ENCODE data around the gene ROGDI. TPM values are rescaled to one million over a fixed set of nuclear protein-coding genes. Genes with fewer than 3 reads are reported as not detected.

The ROGDI gene
- total RNA-seq, 4 donors from 2014 or later, result 16.4 to 35.8 (median 31.6) TPM

GRCh38 chr16:4826980-4827379 is 24.5 kb upstream of the ROGDI start:
- peaks cover 25 to 100% (median 60%) of the 10 kb centered on the region in 3 donors for H3K36me3 ChIP-seq
- no peak overlapping the region for H3K27ac ChIP-seq
- no peak for DNase-seq
- no peaks in the 10 kb centered on the region for H3K27me3 ChIP-seq
- intact Hi-C loops (cut with DNase I), result no loop called here
- WGBS, 2 donors, result 80 to 93% methylated on average over 8 to 10 of the region's 10 CpGs
- H3K4me3 ChIP-seq, result no peak overlapping the region
- H3K4me1 ChIP-seq, result no peaks in the 10 kb centered on the region
- H3K9me3 ChIP-seq, result no peaks in the 10 kb centered on the region
- no peak for TF ChIP-seq CTCF (IDR thresholded peaks at IDR 0.05)
- TF ChIP-seq POLR2A (IDR thresholded peaks at IDR 0.05), result no peak

- no peaks in the 10 kb centered on the region for H3K4me1 ChIP-seq
- no peak for DNase-seq
- H3K9me3 ChIP-seq, result no peaks in the 10 kb centered on the region
- intact Hi-C loops (cut with DNase I), result no loop called here
- 90% methylated on average over 3 to 4 of the region's 4 CpGs for WGBS, 2 donors
- H3K27me3 ChIP-seq, result no peaks in the 10 kb centered on the region
- TF ChIP-seq CTCF (IDR thresholded peaks at IDR 0.05), result no peak
- H3K4me3 ChIP-seq, result no peak overlapping the region
- H3K36me3 ChIP-seq, result peaks cover 25 to 100% (median 60%) of the 10 kb centered on the region in 3 donors
- H3K27ac ChIP-seq, result no peak overlapping the region
Observed at GRCh38 chr16:4826526-4826925, 24.1 kb upstream of the ROGDI start.

DNA sequence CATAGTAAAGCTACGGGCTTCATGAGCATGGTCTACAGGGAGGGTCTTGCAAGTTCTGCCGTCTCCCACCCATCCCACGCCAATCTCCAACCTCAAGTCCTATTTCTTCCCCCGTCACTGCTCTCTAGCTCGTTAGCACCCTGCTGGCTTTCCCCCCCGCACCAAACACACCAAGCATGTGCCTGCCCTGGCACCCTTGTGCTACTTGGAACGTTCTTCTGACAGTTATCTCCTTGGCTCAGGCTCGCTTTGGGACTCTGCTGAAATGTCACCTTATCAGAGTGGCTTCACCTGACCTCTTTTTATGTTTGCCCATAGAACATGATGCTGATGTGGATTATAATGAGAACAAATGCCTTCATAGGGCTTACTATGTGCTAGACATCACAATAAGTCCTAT is 22.8 kb upstream of the ROGDI start:
- Histone ChIP-seq H3K4me1 (peaks cover 0 to 6% (median 0%) of the 10 kb centered on the region in 3 donors), H3K27me3 (no peaks in the 10 kb centered on the region), H3K9me3 (no peaks in the 10 kb centered on the region), H3K27ac (no peak overlapping the region), H3K36me3 (peaks cover 21 to 100% (median 58%) of the 10 kb centered on the region in 3 donors), H3K4me3 (no peak overlapping the region)
- no peak for TF ChIP-seq POLR2A (IDR thresholded peaks at IDR 0.05)
- no peak for TF ChIP-seq CTCF (IDR thresholded peaks at IDR 0.05)
- DNase-seq, result no peak
- 89 to 92% methylated on average over 8 of the region's 8 CpGs for WGBS, 2 donors
- intact Hi-C loops (cut with DNase I), result no loop called here

DNA sequence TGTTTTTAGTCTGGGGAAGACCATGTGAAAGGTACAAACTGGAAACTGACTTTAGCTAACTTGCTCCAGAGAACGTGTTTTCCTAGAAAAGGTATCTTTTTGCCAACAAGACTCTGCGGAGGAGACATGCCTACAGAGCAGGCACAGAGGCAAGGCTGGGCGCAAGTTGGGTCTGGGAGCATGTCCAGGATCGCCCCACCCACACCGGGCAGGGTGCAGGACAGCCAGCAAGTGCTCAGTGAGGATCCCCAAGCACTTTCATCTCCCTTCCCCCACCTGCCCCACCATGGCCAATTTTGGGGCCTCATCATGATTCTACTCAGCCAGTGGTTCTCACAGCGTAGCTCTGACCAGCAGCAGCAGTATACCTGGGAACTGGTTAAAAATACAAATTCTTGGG is 18.2 kb upstream of the ROGDI start:
- H3K27me3 ChIP-seq, result no peaks in the 10 kb centered on the region
- no peak overlapping the region for H3K27ac ChIP-seq
- WGBS, 2 donors, result 42 to 76% methylated on average over 5 of the region's 6 CpGs
- H3K4me3 ChIP-seq, result no peak overlapping the region
- peaks cover 0 to 6% (median 0%) of the 10 kb centered on the region in 3 donors for H3K4me1 ChIP-seq
- no peak for TF ChIP-seq POLR2A (IDR thresholded peaks at IDR 0.05)
- TF ChIP-seq CTCF (IDR thresholded peaks at IDR 0.05), result no peak
- peaks cover 9 to 100% (median 40%) of the 10 kb centered on the region in 3 donors for H3K36me3 ChIP-seq
- H3K9me3 ChIP-seq, result no peaks in the 10 kb centered on the region
- intact Hi-C loops (cut with DNase I), result no loop called here
- no peak for DNase-seq

DNA sequence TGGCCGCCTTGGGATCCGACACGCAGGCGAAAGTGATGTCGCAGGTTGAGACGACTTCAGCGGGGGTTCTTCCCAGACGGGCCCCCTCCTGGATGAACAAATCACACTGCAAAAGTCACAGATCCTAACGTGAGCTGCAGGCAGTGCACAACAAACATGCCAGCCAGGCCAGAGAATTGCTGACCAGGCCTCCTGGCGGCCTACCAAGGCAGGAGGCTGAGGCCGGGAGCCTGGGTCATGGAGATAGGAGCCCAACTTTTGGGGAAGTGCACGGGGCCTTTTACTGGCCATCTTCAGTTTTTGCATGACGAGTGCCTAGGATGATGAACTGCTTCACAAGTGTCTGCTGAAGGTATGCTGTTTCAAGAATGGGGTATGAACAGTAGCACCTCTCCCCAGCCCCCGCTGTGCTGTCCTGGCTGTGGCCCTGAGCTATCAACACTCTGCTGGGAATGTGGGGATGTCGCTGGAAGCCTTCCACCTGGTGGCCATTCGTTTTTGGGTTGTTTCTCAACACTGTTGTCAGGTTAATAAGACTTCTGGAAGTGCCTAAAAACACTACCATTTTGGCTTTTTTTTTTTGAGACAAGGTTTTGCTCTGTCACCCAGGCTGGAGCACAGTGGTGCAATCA is 12.2 kb upstream of the ROGDI start:
- peaks cover 7 to 100% (median 36%) of the 10 kb centered on the region in 3 donors for H3K36me3 ChIP-seq
- 64 to 92% methylated on average over 6 to 10 of the region's 16 CpGs for WGBS, 2 donors
- H3K27ac ChIP-seq, result peak overlapping the region; percentile 14 to 76 (median 56)
- intact Hi-C loops (cut with DNase I), result no loop called here
- no peak overlapping the region for H3K4me3 ChIP-seq
- TF ChIP-seq CTCF (IDR thresholded peaks at IDR 0.05) (no peak), POLR2A (IDR thresholded peaks at IDR 0.05) (no peak)
- no peak for DNase-seq
- H3K9me3 ChIP-seq, result no peaks in the 10 kb centered on the region
- no peaks in the 10 kb centered on the region for H3K27me3 ChIP-seq
- H3K4me1 ChIP-seq, result peaks cover 0 to 28% (median 3%) of the 10 kb centered on the region in 3 donors

Measured in esophagus squamous epithelium (tissue), 5 donors.